Ascending aorta (tissue), 2 donors: ENCODE results near the gene PACS2. TPM values are rescaled to one million over a fixed set of nuclear protein-coding genes. Genes with fewer than 3 reads are reported as not detected.

Experiments used
- DNase-seq, 2 donors: peaks; one replicate each; pipeline ENCODE4 v3.0.0-alpha.2; 2019; ENCODE audit warnings: low spot score in 2 of 2
- H3K27ac ChIP-seq, 2 donors: fragments of 200-600 bp; sonication (generic); one replicate each; pipeline ENCODE4 v1.5.1; 2016 to 2017; ENCODE audit warnings: mild to moderate bottlenecking in 1 of 2
- H3K27me3 ChIP-seq: fragments of 200-600 bp; sonication (generic); one replicate; pipeline ENCODE4 v1.5.1; 2017
- H3K36me3 ChIP-seq, 2 donors: fragments of 200-600 bp; sonication (generic); one replicate each; pipeline ENCODE4 v1.5.1; 2016
- H3K4me1 ChIP-seq, 2 donors: fragments of 200-600 bp; sonication (generic); one replicate each; pipeline ENCODE4 v1.5.1; 2016 to 2017; ENCODE audit warnings: mild to moderate bottlenecking in 1 of 2
- H3K4me3 ChIP-seq, 2 donors: fragments of 200-600 bp; sonication (generic); one replicate each; pipeline ENCODE4 v1.5.1; 2016 to 2017; ENCODE audit warnings: mild to moderate bottlenecking in 1 of 2
- H3K9me3 ChIP-seq, 2 donors: fragments of 200-600 bp; sonication (generic); one replicate each; pipeline ENCODE4 v1.5.1; 2016
- intact Hi-C: fragments of 100-400 bp; cut with DNase I; formaldehyde crosslinking; loops from one replicate; pipeline ENCODE4 v1.15.1; 2023
- total RNA-seq: library from RNA; depleted of rRNA; stranded (reverse); fragments of >200 nt; gene quantifications from one replicate; pipeline ENCODE4 v1.1.0, GENCODE V29; 2016
- TF ChIP-seq, protein P1 (sequence below), 3 experiments: fragments of 200-600 bp in 2 of 3; fragments of 450-650 bp in 1 of 3; sonication (generic) in 2 of 3; IDR thresholded peaks; one replicate each; pipeline ENCODE4 v1.5.1; 2016 to 2019; ENCODE audit warnings: antibody characterized with exemption in 3 of 3, mild to moderate bottlenecking in 1 of 3, moderate library complexity in 1 of 3

PACS2 gene
- total RNA-seq, 1 donor from 2014 or later, result 153 TPM

DNA sequence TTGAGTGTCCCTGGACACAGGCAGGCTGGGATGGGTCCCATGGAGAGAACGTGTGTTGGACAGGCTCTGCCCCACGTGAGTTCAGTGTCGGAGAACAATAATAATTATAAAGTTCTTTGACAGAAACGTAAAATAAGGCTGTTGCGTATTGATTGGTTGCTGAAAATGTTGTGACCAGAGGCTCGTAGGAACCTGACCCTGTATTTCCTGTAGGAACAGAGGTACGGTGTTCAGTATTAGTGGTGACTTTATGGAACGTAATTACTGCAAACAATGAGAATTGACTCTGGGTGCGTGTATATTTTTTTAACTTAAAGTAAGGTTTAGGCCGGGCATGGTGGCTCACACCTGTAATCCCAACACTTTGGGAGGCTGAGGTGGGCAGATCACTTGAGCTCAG is 112.9 kb downstream of the PACS2 start:
- DNase-seq, result no peak
- Histone ChIP-seq H3K4me1 (peaks cover 0 to 6% of the 10 kb centered on the region in 2 donors), H3K27me3 (no peaks in the 10 kb centered on the region), H3K36me3 (peaks cover 2 to 9% of the 10 kb centered on the region in 2 donors), H3K9me3 (no peaks in the 10 kb centered on the region), H3K4me3 (no peak overlapping the region), H3K27ac (no peak overlapping the region)
- TF ChIP-seq, protein P1, sequence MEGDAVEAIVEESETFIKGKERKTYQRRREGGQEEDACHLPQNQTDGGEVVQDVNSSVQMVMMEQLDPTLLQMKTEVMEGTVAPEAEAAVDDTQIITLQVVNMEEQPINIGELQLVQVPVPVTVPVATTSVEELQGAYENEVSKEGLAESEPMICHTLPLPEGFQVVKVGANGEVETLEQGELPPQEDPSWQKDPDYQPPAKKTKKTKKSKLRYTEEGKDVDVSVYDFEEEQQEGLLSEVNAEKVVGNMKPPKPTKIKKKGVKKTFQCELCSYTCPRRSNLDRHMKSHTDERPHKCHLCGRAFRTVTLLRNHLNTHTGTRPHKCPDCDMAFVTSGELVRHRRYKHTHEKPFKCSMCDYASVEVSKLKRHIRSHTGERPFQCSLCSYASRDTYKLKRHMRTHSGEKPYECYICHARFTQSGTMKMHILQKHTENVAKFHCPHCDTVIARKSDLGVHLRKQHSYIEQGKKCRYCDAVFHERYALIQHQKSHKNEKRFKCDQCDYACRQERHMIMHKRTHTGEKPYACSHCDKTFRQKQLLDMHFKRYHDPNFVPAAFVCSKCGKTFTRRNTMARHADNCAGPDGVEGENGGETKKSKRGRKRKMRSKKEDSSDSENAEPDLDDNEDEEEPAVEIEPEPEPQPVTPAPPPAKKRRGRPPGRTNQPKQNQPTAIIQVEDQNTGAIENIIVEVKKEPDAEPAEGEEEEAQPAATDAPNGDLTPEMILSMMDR (IDR thresholded peaks at IDR 0.05), result no peak
- intact Hi-C loops, result no loop called here

DNA sequence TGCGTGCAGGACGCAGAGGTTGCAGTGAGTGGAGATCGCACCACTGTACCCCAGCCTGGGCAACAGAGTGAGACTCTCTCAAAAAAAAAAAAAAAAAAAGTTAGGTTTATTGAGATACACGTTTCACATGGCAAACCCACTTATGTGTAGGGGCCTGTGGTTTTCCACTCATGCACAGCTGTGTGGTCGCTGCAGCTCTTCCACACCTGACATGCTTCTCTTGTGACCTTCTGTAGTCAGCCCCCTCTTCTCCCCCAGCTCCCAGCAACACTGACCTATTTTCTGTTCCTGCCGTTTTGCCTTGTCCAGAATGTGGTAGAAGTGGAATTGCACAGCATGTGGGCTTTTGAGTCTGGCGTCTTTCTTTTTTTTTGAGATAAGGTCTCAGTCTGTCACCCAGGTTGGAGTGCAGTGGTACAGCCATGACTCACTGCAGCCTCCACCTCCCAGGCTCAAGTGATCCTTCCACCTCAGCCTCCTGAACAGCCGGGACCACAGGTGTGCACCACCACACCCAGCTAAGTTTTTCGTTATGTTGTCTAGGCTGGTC is 113.5 kb downstream of the PACS2 start:
- Histone ChIP-seq H3K27ac (no peak overlapping the region), H3K27me3 (no peaks in the 10 kb centered on the region), H3K4me1 (peaks cover 0 to 6% of the 10 kb centered on the region in 2 donors), H3K9me3 (no peaks in the 10 kb centered on the region), H3K36me3 (peaks cover 2 to 9% of the 10 kb centered on the region in 2 donors), H3K4me3 (no peak overlapping the region)
- intact Hi-C loops, result no loop called here
- TF ChIP-seq, protein P1 (IDR thresholded peaks at IDR 0.05), result no peak
- no peak for DNase-seq

DNA sequence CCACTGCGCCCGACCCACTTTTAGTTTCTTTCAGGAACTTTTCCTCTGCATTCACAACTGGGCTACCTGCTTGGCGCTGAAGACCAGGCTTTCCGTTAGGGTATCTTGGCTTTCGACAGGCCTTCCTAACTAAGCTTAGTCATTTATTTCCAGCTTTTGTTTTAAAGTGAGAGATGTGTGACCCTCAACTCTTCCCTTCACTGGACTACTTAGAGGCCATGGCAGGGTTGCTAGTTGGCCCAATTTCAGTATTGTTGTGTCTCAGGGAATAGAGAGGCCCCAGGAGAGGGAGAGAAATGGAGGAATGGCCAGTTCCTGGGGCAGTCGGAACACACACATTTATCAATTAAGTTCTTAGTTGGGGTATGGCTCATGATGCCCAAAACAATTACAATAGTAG is 115.5 kb downstream of the PACS2 start:
- Histone ChIP-seq H3K36me3 (peaks cover 2 to 9% of the 10 kb centered on the region in 2 donors), H3K27ac (no peak overlapping the region), H3K9me3 (no peaks in the 10 kb centered on the region), H3K27me3 (no peaks in the 10 kb centered on the region), H3K4me3 (no peak overlapping the region), H3K4me1 (peaks cover 0 to 6% of the 10 kb centered on the region in 2 donors)
- no peak for DNase-seq
- TF ChIP-seq, protein P1 (IDR thresholded peaks at IDR 0.05), result no peak
- intact Hi-C loops, result no loop called here

DNA sequence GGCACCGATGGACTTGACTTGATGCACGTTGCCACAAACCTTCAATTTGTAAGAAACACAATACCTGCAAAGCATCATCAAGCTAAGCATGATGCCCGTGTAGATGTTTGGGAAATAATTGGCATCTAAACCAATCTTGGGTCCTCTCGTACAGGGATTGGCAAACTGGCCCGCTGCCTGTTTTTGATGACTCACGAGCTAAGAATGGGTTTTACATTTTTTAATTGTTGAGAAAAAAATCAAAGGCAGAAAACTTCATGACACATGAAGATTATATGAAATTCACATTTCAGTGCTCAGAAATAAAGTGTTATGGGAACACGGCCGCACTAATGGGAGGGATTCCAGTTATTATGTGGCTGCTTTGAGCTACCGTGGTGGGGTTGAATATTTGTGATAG is 116.0 kb downstream of the PACS2 start:
- DNase-seq, result no peak
- H3K4me1 ChIP-seq, result peaks cover 0 to 6% of the 10 kb centered on the region in 2 donors
- no peaks in the 10 kb centered on the region for H3K9me3 ChIP-seq
- TF ChIP-seq, protein P1 (IDR thresholded peaks at IDR 0.05), result no peak
- H3K27me3 ChIP-seq, result no peaks in the 10 kb centered on the region
- H3K4me3 ChIP-seq, result no peak overlapping the region
- H3K36me3 ChIP-seq, result peaks cover 2 to 9% of the 10 kb centered on the region in 2 donors
- no peak overlapping the region for H3K27ac ChIP-seq
- intact Hi-C loops, result no loop called here

DNA sequence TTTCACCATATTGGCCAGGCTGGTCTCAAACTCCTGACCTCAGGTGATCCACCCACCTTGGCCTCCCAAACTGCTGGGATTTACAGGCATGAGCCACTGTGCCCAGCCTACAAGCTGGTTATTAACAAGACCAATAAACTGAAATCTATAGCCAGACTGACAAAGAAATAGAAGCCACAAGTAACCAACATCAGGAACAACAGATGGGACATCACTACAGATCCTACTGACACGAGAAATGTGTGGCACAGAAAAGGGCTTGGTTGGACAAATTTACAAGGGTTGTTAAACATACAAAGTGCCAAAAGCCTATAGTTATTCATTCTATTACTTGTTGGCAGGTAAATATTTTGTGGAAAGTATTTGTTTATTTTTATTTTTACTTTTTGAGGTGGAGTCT is 116.7 kb downstream of the PACS2 start:
- Histone ChIP-seq H3K36me3 (peaks cover 2 to 9% of the 10 kb centered on the region in 2 donors), H3K27me3 (no peaks in the 10 kb centered on the region), H3K27ac (peak overlapping the region in 1 of 2 donors; percentile 48), H3K4me3 (no peak overlapping the region), H3K4me1 (peaks cover 0 to 6% of the 10 kb centered on the region in 2 donors), H3K9me3 (no peaks in the 10 kb centered on the region)
- no peak for DNase-seq
- TF ChIP-seq, protein P1 (IDR thresholded peaks at IDR 0.05), result no peak
- intact Hi-C loops, result no loop called here

DNA sequence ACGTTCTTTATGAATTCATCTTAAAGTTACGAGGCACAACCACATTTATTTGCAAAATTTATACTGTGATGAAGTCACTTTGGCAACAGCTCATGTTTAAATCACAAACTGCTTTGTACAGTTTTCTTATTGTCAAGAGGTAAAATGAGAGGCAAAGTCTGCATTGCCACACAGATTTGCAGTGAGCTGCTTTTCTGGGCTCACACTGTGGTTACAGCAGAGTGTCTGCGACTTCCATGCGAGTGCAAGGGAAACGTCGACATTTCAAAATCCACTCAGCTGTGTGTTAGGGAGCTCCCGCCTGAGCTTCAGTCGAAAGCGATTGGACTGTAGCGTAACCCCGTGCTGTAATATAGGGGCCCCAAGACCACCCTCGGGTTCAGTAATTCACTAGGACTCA is 118.1 kb downstream of the PACS2 start:
- H3K4me1 ChIP-seq, result peaks cover 0 to 9% of the 10 kb centered on the region in 2 donors
- DNase-seq, result no peak
- H3K4me3 ChIP-seq, result no peak overlapping the region
- intact Hi-C loops, result no loop called here
- no peaks in the 10 kb centered on the region for H3K36me3 ChIP-seq
- no peaks in the 10 kb centered on the region for H3K9me3 ChIP-seq
- no peak overlapping the region for H3K27ac ChIP-seq
- TF ChIP-seq, protein P1 (IDR thresholded peaks at IDR 0.05), result no peak
- H3K27me3 ChIP-seq, result no peaks in the 10 kb centered on the region
